PC-9 (cell line): Measurements from ENCODE around the gene PALM. TPM values are rescaled to one million over a fixed set of nuclear protein-coding genes. Genes with fewer than 3 reads are reported as not detected.

Source experiments
- BruUV-seq: library from RNA; stranded (reverse); fragments of 400-500 nt; replicated peaks from 2 replicates; lab custom pipeline; 2021; lab: Mats Ljungman, UMichigan
- CTCF ChIA-PET: fragments of 300-600 bp; sonication (Branson Sonifier 250); formaldehyde crosslinking; loops from one replicate; lab custom pipeline; 2022; ENCODE audit warnings: antibody characterized with exemption; lab: Charles Lee
- POLR2A ChIA-PET: fragments of 300-600 bp; sonication (Branson Sonifier 250); formaldehyde crosslinking; loops from one replicate; lab custom pipeline; 2022; ENCODE audit warnings: antibody characterized with exemption; ENCODE audit not compliant: unreplicated experiment; lab: Charles Lee
- DNase-seq, 2 experiments: peaks; one replicate each; pipeline versions ENCODE4 v3.0.0 to v3.0.0-alpha.2; 2015 to 2022; ENCODE audit warnings: mixed read lengths in 1 of 2
- H2AFZ ChIP-seq: fragments of 200-600 bp; sonication (generic); 2 replicates; pipeline ENCODE4 v1.8.1; 2017; ENCODE audit warnings: antibody characterized with exemption
- H3F3A ChIP-seq: fragments of 200-600 bp; sonication (generic); 2 replicates; pipeline ENCODE4 v1.8.1; 2017; ENCODE audit warnings: antibody characterized with exemption, mild to moderate bottlenecking, low read depth; ENCODE audit not compliant: insufficient read depth
- H3K27ac ChIP-seq: fragments of 200-600 bp; sonication (generic); 2 replicates; pipeline ENCODE4 v1.6.1; 2016; ENCODE audit warnings: mixed run types
- H3K27me3 ChIP-seq: fragments of 200-600 bp; sonication (generic); 2 replicates; pipeline ENCODE4 v1.6.1; 2016; ENCODE audit warnings: low read depth, mixed run types; ENCODE audit not compliant: insufficient read depth
- H3K36me3 ChIP-seq: fragments of 200-600 bp; sonication (generic); 2 replicates; pipeline ENCODE4 v1.6.1; 2016; ENCODE audit warnings: low read depth, mixed run types
- H3K4me1 ChIP-seq: fragments of 200-600 bp; sonication (generic); replicated peaks from 2 replicates; pipeline ENCODE4 v1.6.1; 2016; ENCODE audit warnings: mixed run types; ENCODE audit not compliant: insufficient read depth
- H3K4me2 ChIP-seq: fragments of 200-600 bp; sonication (generic); 2 replicates; pipeline ENCODE4 v1.6.1; 2017; ENCODE audit warnings: mixed run types
- H3K4me3 ChIP-seq: fragments of 200-600 bp; sonication (generic); 2 replicates; pipeline ENCODE4 v1.6.1; 2016; ENCODE audit warnings: mixed run types
- H3K79me2 ChIP-seq: fragments of 200-600 bp; sonication (generic); 2 replicates; pipeline ENCODE4 v1.6.1; 2017; ENCODE audit warnings: low read depth, mixed run types
- H3K9me2 ChIP-seq: fragments of 200-600 bp; sonication (generic); 2 replicates; pipeline ENCODE4 v1.8.1; 2017; ENCODE audit warnings: mild to moderate bottlenecking; ENCODE audit not compliant: insufficient read depth
- H3K9me3 ChIP-seq: fragments of 200-600 bp; sonication (generic); 2 replicates; pipeline ENCODE4 v1.8.1; 2016; ENCODE audit warnings: low read depth; ENCODE audit not compliant: insufficient read depth
- H4K20me1 ChIP-seq: fragments of 200-600 bp; sonication (generic); 2 replicates; pipeline ENCODE4 v1.8.1; 2017; ENCODE audit not compliant: insufficient read depth
- CTCF ChIP-seq: fragments of 200-600 bp; sonication (generic); conservative IDR thresholded peaks from 2 replicates; pipeline ENCODE4 v1.6.1; 2017; ENCODE audit warnings: mixed run types, antibody characterized with exemption, mild to moderate bottlenecking, moderate library complexity
- EZH2 ChIP-seq: fragments of 200-600 bp; sonication (generic); IDR thresholded peaks from 2 replicates; pipeline ENCODE4 v1.8.0; 2017; ENCODE audit warnings: antibody characterized with exemption, low read depth
- intact Hi-C: fragments of 100-400 bp; cut with micrococcal nuclease; formaldehyde crosslinking; loops from one replicate; pipeline ENCODE4 v1.10.0; 2022; ENCODE audit not compliant: unreplicated experiment
- total RNA-seq: library from RNA; stranded (reverse); gene quantifications from 2 replicates; pipeline ENCODE4 v1.2.3, GENCODE V29; 2021

The PALM gene
- total RNA-seq, 1 experiment from 2014 or later = 1.8 TPM

GRCh38 chr19:718991-719512 lies 10.3 kb downstream of the PALM start:
- Histone ChIP-seq H3F3A (no peaks in the 10 kb centered on the region; the same call in 1 of the 2 replicates), H2AFZ (no peak overlapping the region), H3K9me2 (no peaks in the 10 kb centered on the region), H3K4me1 (no peaks in the 10 kb centered on the region), H3K27me3 (peaks cover 7% of the 10 kb centered on the region; the same call in 1 of the 2 replicates), H3K4me3 (no peak overlapping the region), H3K27ac (no peak overlapping the region), H4K20me1 (no peaks in the 10 kb centered on the region), H3K79me2 (no peaks in the 10 kb centered on the region), H3K9me3 (no peaks in the 10 kb centered on the region), H3K4me2 (no peak overlapping the region), H3K36me3 (no peaks in the 10 kb centered on the region)
- no peak for DNase-seq
- intact Hi-C loops = no loop called here
- ChIA-PET CTCF (no interaction called here), POLR2A (no interaction called here)
- BruUV-seq = no TSS peak
- TF ChIP-seq CTCF (no peak), EZH2 (no peak)

- Histone ChIP-seq H3K4me1 (no peaks in the 10 kb centered on the region), H3K79me2 (no peaks in the 10 kb centered on the region), H3K27ac (no peak overlapping the region), H3K36me3 (no peaks in the 10 kb centered on the region), H3K27me3 (peaks cover 7% of the 10 kb centered on the region; the same call in 1 of the 2 replicates), H4K20me1 (no peaks in the 10 kb centered on the region), H3K4me3 (no peak overlapping the region), H3K9me2 (no peaks in the 10 kb centered on the region), H3K9me3 (no peaks in the 10 kb centered on the region), H2AFZ (no peak overlapping the region), H3K4me2 (no peak overlapping the region), H3F3A (no peaks in the 10 kb centered on the region; the same call in 1 of the 2 replicates)
- CTCF ChIA-PET = no interaction called here
- TF ChIP-seq EZH2 = no peak
- TF ChIP-seq CTCF = no peak
- POLR2A ChIA-PET = no interaction called here
- no TSS peak for BruUV-seq
- DNase-seq = no peak
- intact Hi-C loops = no loop called here
These were observed 11.1 kb downstream of the PALM start for GRCh38 chr19:719636-720344.

GRCh38 chr19:720345-721160 lies 11.8 kb downstream of the PALM start:
- DNase-seq = no peak
- Histone ChIP-seq H3K36me3 (no peaks in the 10 kb centered on the region), H3K9me3 (no peaks in the 10 kb centered on the region), H3K4me2 (no peak overlapping the region), H3K27ac (no peak overlapping the region), H3K4me1 (no peaks in the 10 kb centered on the region), H4K20me1 (no peaks in the 10 kb centered on the region), H3K79me2 (no peaks in the 10 kb centered on the region), H3K27me3 (peaks cover 3% of the 10 kb centered on the region; the same call in 1 of the 2 replicates), H3K9me2 (no peaks in the 10 kb centered on the region), H3F3A (no peaks in the 10 kb centered on the region; the same call in 1 of the 2 replicates), H3K4me3 (no peak overlapping the region), H2AFZ (no peak overlapping the region)
- ChIA-PET POLR2A (no interaction called here), CTCF (no interaction called here)
- intact Hi-C loops = no loop called here
- BruUV-seq = no TSS peak
- TF ChIP-seq EZH2 (no peak), CTCF (no peak)
